Mesothelial cell of epicardium (in vitro differentiated cells): ENCODE measurements around the gene PMAIP1. TPM values are rescaled to one million over a fixed set of nuclear protein-coding genes. Genes with fewer than 3 reads are reported as not detected.

Experiments used
- DNase-seq, 2 experiments: peaks; one replicate each; pipeline ENCODE4 v3.0.0; 2021; ENCODE audit warnings: low spot score in 2 of 2; ENCODE audit not compliant: unreplicated experiment in 2 of 2
- H3K27ac Mint-ChIP-seq: 2 replicates; pipeline ENCODE4 v1.8.0; 2021; ENCODE audit warnings: mixed read lengths
- H3K27me3 Mint-ChIP-seq: 2 replicates; pipeline ENCODE4 v1.8.0; 2021; ENCODE audit warnings: low read depth, mixed read lengths
- H3K36me3 Mint-ChIP-seq: 2 replicates; pipeline ENCODE4 v1.8.0; 2021; ENCODE audit warnings: mixed read lengths
- H3K4me1 Mint-ChIP-seq: 2 replicates; pipeline ENCODE4 v1.8.0; 2021; ENCODE audit warnings: mixed read lengths
- H3K4me3 Mint-ChIP-seq: 2 replicates; pipeline ENCODE4 v1.8.0; 2021; ENCODE audit warnings: mild to moderate bottlenecking, moderate library complexity, mixed read lengths
- H3K9me3 Mint-ChIP-seq: 2 replicates; pipeline ENCODE4 v1.8.0; 2021; ENCODE audit warnings: mixed read lengths
- CTCF ChIP-seq: fragments of 200-600 bp; sonication (generic); IDR thresholded peaks from one replicate; pipeline ENCODE4 v1.5.0; 2021; ENCODE audit warnings: antibody characterized with exemption; ENCODE audit not compliant: unreplicated experiment
- total RNA-seq: library from RNA; stranded (reverse); gene quantifications from 3 replicates; pipeline ENCODE4 v1.2.1, GENCODE V29; 2021

Gene PMAIP1
- total RNA-seq, 1 donor from 2014 or later, result 10.9 TPM

DNA sequence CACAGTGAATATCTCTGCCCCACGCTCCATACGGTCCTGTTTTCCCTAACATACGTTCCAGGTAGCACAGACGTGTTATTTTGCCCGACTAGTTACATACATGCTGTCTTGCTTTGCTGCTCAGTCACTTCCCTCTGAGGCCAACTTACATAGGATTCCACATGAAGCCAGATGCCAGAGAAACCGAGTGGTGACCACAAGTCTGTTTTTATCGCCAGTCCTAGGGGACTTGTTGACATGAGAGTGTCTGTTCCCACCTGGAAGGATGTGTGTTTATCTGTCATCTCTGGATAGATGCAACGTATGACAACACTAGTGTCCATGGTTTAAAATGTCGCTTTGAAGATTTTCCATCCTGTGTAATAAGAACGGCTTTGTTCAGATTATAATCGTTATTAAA lies 32.6 kb downstream of the PMAIP1 start:
- H3K4me3 Mint-ChIP-seq, result no peak overlapping the region
- TF ChIP-seq CTCF, result no peak
- peaks cover 7% of the 10 kb centered on the region for H3K4me1 Mint-ChIP-seq
- DNase-seq, result no peak
- no peak overlapping the region for H3K27ac Mint-ChIP-seq
- no peaks in the 10 kb centered on the region for H3K36me3 Mint-ChIP-seq
- H3K9me3 Mint-ChIP-seq, result no peaks in the 10 kb centered on the region
- no peaks in the 10 kb centered on the region for H3K27me3 Mint-ChIP-seq

GRCh38 chr18:59938676-59939075 lies 38.9 kb downstream of the PMAIP1 start:
- Mint-ChIP-seq H3K4me3 (no peak overlapping the region), H3K9me3 (no peaks in the 10 kb centered on the region), H3K27me3 (no peaks in the 10 kb centered on the region), H3K36me3 (no peaks in the 10 kb centered on the region), H3K4me1 (peaks cover 10% of the 10 kb centered on the region), H3K27ac (no peak overlapping the region)
- DNase-seq, result no peak
- no peak for TF ChIP-seq CTCF

GRCh38 chr18:59939127-59939526 lies 39.3 kb downstream of the PMAIP1 start:
- Mint-ChIP-seq H3K9me3 (no peaks in the 10 kb centered on the region), H3K4me3 (no peak overlapping the region), H3K27me3 (no peaks in the 10 kb centered on the region)

DNA sequence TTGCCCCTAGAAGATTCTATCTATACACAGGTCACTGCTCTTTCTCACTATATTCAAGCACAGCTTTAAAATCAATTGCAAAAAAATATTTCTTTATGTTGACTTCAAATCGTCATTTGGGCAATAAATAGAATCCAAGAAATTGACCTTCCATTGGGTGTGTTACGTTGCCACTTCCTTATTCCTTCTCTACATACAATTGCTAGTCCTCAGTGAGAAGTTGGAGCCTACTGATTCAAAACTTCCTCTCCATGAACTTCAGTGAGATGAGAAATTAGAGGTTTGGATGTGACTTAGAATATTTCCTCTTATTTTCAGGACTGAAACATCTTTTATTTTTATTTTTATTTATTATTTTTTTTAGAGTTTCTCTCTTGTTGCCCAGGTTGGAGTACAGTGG lies 40.3 kb downstream of the PMAIP1 start:
- no peak for DNase-seq
- no peak for TF ChIP-seq CTCF
- Mint-ChIP-seq H3K4me1 (peaks cover 4% of the 10 kb centered on the region), H3K9me3 (no peaks in the 10 kb centered on the region), H3K27me3 (peaks cover 1% of the 10 kb centered on the region), H3K36me3 (no peaks in the 10 kb centered on the region), H3K4me3 (no peak overlapping the region), H3K27ac (no peak overlapping the region)

More at GRCh38 chr18:59939127-59939526, 39.3 kb downstream of the PMAIP1 start:
- DNase-seq, result no peak
- no peak overlapping the region for H3K27ac Mint-ChIP-seq
- no peak for TF ChIP-seq CTCF
- peaks cover 10% of the 10 kb centered on the region for H3K4me1 Mint-ChIP-seq
- no peaks in the 10 kb centered on the region for H3K36me3 Mint-ChIP-seq

- no peak overlapping the region for H3K4me3 Mint-ChIP-seq
- DNase-seq, result no peak
- H3K27me3 Mint-ChIP-seq, result peaks cover 1% of the 10 kb centered on the region
- H3K9me3 Mint-ChIP-seq, result no peaks in the 10 kb centered on the region
- no peaks in the 10 kb centered on the region for H3K36me3 Mint-ChIP-seq
- H3K27ac Mint-ChIP-seq, result no peak overlapping the region
- H3K4me1 Mint-ChIP-seq, result peaks cover 3% of the 10 kb centered on the region
- TF ChIP-seq CTCF, result no peak
These were observed 41.5 kb downstream of the PMAIP1 start for GRCh38 chr18:59941331-59941730.

DNA sequence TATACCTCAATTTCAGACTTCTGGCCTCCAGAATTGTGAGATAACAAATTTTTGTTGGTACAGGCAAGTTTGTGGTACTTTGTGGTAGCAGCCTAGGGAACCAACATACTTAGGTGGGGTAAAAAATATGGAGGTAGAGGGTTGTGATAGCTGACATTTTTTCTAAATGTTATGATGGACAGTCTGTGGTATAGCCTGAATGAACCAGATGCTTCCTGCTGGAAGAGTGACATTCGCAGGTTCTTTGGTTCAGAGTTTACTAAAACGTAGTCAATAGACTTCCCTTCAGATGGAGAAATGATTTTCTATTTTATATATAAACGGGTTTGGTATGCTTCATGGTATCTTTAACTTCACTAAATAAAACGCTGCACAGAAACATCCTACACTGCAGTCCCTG lies 42.8 kb downstream of the PMAIP1 start:
- Mint-ChIP-seq H3K36me3 (no peaks in the 10 kb centered on the region), H3K4me1 (peaks cover 2% of the 10 kb centered on the region), H3K27me3 (peaks cover 1% of the 10 kb centered on the region), H3K4me3 (no peak overlapping the region), H3K27ac (no peak overlapping the region), H3K9me3 (no peaks in the 10 kb centered on the region)
- DNase-seq, result no peak
- no peak for TF ChIP-seq CTCF
